ENCODE data around the gene MED27.

Gene MED27

GRCh38 chr9:132108728-132109127 is 29.1 kb upstream of the MED27 start:
- Histone ChIP-seq H3K4me3 (ENCODE audit: low read depth, low read length) (no peak overlapping the region), H3K36me3 (ENCODE audit: control insufficient read depth in 2 of 2, insufficient read depth in 1 of 2, low read length in 2 of 2) (no peaks in the 10 kb centered on the region), H3K4me1 (ENCODE audit: control insufficient read depth, insufficient read depth, low read length) (no peaks in the 10 kb centered on the region), H3K9me3 (ENCODE audit: control insufficient read depth, insufficient read depth, low read depth, low read length) (no peaks in the 10 kb centered on the region), H3K27ac (ENCODE audit: extremely low read depth, low read depth, low read length) (no peak overlapping the region)
- TF ChIP-seq KLF17 (tag by site-specific recombination; IDR thresholded peaks at IDR 0.05) (no peak), ZNF248 (tag by site-specific recombination; IDR thresholded peaks at IDR 0.05) (no peak), ZNF24 (tag by site-specific recombination; IDR thresholded peaks at IDR 0.05) (peak; percentile 28; the same call in 1 of the 2 replicates), ZNF658 (tag by site-specific recombination; IDR thresholded peaks at IDR 0.05) (no peak), SCRT2 (tag by site-specific recombination; IDR thresholded peaks at IDR 0.05) (0 out of 2 replicates have a peak, but pooled peaks have one; percentile 45), ZNF311 (tag by site-specific recombination; IDR thresholded peaks at IDR 0.05; ENCODE audit: borderline replicate concordance) (no peak), ZBTB20 (tag by site-specific recombination; IDR thresholded peaks at IDR 0.05) (no peak), ZNF335 (tag by site-specific recombination; conservative IDR thresholded peaks at IDR 0.05) (peak; percentile 45; the same call in 1 of the 2 replicates), ZNF175 (tag by site-specific recombination; IDR thresholded peaks at IDR 0.05) (no peak), ZNF692 (tag by site-specific recombination; IDR thresholded peaks at IDR 0.05) (peak; percentile 97), ZNF184 (tag by site-specific recombination; IDR thresholded peaks at IDR 0.05) (0 out of 2 replicates have a peak, but pooled peaks have one; percentile 41), ZFP69B (tag by site-specific recombination; IDR thresholded peaks at IDR 0.05) (peak; percentile 95), ZFHX2 (tag by site-specific recombination; conservative IDR thresholded peaks at IDR 0.05) (peak; percentile 32; the same call in 1 of the 2 replicates), ZNF76 (tag by site-specific recombination; IDR thresholded peaks at IDR 0.05; ENCODE audit: borderline replicate concordance, low read depth) (no peak), ZNF132 (tag by site-specific recombination; IDR thresholded peaks at IDR 0.05; ENCODE audit: borderline replicate concordance) (no peak)
- POLR2A ChIA-PET: no interaction called here
- CTCF ChIA-PET: interaction anchor here (1.0 kb wide), 1 partner anchor 84 kb away, joined by 3 read pairs; no protein-coding TSS in a partner anchor

DNA sequence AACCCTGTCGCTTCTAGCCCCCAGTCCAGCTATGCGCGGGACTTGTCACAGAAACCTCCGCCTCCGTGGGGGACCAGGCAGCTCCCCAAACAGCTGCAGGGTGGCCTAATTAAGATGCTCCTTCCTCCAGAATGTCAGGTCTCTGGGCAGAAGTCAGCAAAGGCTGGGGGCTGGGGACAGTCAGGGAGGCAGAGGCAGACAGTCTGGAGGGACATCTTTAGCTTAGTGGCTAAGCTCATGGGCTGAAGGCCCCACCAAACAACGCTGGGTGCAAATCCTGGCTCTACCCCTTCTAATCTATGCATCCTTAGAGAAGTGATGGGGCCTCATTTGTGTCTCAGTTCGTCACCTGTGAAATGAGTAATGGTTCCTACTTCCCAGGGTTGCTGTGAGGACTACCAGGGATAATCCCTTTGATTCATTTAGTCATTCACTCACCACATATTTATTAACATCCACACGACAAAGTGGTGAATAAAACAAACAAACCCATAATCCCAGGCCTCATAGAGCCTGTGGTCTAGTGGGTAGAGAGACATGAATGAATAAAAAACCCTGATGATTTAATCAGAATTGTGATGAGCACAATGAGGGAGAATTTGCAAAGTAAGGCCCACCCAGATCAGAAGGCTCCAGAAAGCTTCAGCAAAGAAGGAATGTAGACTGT is 20.2 kb upstream of the MED27 start:
- ChIA-PET CTCF (interaction anchor here (0.6 kb wide), 2 partner anchors 13 to 23 kb away, joined by 3 read pairs; no protein-coding TSS in a partner anchor), POLR2A (no interaction called here)
- TF ChIP-seq ZNF10 (tag by site-specific recombination; IDR thresholded peaks at IDR 0.05) (no peak), MYNN (tag by site-specific recombination; IDR thresholded peaks at IDR 0.05; ENCODE audit: borderline replicate concordance) (no peak), ZNF16 (tag by site-specific recombination; IDR thresholded peaks at IDR 0.05; ENCODE audit: low read depth) (no peak), ZNF560 (tag by site-specific recombination; IDR thresholded peaks at IDR 0.05; ENCODE audit: borderline replicate concordance) (no peak), ZNF501 (tag by site-specific recombination; IDR thresholded peaks at IDR 0.05) (no peak), KLF10 (tag by site-specific recombination; IDR thresholded peaks at IDR 0.05) (no peak), ZSCAN30 (tag by site-specific recombination; IDR thresholded peaks at IDR 0.05) (no peak), YY2 (tag by site-specific recombination; IDR thresholded peaks at IDR 0.05) (no peak), HOXA7 (CRISPR knock-in tag; IDR thresholded peaks at IDR 0.05; ENCODE audit: borderline replicate concordance) (no peak)
- TF ChIP-seq, protein P1, sequence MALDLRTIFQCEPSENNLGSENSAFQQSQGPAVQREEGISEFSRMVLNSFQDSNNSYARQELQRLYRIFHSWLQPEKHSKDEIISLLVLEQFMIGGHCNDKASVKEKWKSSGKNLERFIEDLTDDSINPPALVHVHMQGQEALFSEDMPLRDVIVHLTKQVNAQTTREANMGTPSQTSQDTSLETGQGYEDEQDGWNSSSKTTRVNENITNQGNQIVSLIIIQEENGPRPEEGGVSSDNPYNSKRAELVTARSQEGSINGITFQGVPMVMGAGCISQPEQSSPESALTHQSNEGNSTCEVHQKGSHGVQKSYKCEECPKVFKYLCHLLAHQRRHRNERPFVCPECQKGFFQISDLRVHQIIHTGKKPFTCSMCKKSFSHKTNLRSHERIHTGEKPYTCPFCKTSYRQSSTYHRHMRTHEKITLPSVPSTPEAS (tag by site-specific recombination; IDR thresholded peaks at IDR 0.05): no peak
- no peaks in the 10 kb centered on the region for H3K9me3 ChIP-seq (ENCODE audit: control insufficient read depth, insufficient read depth, low read depth, low read length)
- H3K4me3 ChIP-seq (ENCODE audit: low read depth, low read length): no peak overlapping the region
- no peaks in the 10 kb centered on the region for H3K4me1 ChIP-seq (ENCODE audit: control insufficient read depth, insufficient read depth, low read length)
- no peak overlapping the region for H3K27ac ChIP-seq (ENCODE audit: extremely low read depth, low read depth, low read length)
- H3K36me3 ChIP-seq (ENCODE audit: control insufficient read depth in 2 of 2, insufficient read depth in 1 of 2, low read length in 2 of 2): no peaks in the 10 kb centered on the region

Data from HEK293 (cell line).